ENCODE measurements around the gene SECISBP2.
"Not testable (repeated sequence)": the region's sequence is repeated elsewhere in the genome, so short reads cannot be mapped to it uniquely, and the experiment has no call there.

SECISBP2 gene, protein sequence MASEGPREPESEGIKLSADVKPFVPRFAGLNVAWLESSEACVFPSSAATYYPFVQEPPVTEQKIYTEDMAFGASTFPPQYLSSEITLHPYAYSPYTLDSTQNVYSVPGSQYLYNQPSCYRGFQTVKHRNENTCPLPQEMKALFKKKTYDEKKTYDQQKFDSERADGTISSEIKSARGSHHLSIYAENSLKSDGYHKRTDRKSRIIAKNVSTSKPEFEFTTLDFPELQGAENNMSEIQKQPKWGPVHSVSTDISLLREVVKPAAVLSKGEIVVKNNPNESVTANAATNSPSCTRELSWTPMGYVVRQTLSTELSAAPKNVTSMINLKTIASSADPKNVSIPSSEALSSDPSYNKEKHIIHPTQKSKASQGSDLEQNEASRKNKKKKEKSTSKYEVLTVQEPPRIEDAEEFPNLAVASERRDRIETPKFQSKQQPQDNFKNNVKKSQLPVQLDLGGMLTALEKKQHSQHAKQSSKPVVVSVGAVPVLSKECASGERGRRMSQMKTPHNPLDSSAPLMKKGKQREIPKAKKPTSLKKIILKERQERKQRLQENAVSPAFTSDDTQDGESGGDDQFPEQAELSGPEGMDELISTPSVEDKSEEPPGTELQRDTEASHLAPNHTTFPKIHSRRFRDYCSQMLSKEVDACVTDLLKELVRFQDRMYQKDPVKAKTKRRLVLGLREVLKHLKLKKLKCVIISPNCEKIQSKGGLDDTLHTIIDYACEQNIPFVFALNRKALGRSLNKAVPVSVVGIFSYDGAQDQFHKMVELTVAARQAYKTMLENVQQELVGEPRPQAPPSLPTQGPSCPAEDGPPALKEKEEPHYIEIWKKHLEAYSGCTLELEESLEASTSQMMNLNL

DNA sequence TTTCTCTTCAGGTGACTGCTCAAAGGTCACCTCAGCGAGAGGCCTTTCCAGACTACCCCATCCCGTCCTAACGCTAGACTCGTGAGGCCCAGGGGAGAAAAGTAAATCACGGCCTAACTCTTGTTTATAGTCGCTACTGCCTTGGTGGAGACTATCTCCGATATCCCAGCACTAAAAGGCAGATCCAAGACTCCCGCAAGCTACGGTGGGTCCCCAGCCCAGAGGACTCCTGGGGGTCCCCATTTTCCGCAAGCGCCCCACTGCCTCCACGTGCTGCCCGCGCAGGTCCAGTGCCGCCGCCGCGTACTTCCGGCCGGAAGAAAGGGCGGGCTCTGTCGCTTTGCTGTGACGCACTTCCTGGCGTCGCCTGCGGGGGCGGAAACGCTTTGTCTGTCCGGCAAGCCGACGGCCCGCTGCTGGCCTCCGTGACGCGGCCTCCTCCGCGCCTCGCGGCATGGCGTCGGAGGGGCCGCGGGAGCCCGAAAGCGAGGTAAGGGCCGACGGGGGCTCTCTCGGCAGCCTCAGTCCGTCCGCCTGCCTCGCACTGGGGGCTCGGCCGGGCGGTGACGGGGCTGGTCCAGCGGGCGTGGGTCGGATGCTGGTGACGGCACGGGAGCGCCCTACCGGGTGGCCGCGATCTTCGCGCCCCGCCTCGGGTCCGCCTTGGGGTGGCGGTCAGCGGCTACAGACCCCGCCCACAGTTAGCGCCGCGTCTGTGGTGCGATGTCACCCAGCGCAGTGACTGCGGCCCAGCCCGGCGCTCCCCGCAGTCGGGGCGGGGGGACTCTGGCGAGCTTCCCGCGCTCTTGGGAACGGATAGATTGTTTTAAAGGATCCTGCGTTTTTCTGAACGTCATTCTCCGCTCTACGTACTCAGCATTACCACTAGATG lies at the start of gene SECISBP2:
Gene SECISBP2, plus strand, starts transcription at position 378 of the 892 bp plus-strand sequence. Its CDS starts 77 bp downstream, at position 455.
- DNase-seq = peak; percentile 99

DNA sequence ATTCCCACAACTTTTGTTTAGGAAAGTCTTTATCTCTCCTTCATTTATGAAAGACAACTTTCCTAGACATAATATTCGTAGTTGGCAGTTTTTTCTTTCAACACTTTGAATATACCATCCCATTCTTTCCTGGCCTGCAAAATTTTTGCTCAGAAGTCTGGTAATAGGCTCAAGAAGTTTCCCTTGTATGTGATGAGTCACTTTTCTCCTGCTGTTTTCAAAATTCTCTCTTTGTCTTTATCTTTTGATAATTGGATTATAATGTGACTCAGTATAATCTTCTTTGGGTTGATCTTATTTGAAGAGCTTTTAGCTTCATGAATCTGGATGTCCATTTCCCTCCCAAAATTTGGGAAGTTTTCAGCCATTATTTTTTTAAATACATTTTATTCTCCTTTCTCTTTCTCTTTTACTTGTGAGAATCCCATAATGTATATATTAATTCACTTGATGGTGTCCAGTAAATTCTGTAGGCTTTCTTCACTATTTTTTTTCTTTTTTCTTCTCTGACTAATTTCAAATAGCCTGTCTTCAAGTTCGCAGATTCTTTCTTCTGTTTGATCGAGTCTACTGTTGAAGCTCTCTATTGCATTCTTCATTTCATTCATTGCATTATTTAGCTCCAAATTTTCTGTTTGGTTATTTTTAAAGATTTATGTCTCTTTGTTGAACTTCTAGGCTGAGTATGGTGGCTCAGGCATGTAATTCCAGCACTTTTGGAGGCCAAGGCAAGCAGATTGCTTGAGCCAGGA lies 44.6 kb upstream of the SECISBP2 start:
- DNase-seq = no peak

DNA sequence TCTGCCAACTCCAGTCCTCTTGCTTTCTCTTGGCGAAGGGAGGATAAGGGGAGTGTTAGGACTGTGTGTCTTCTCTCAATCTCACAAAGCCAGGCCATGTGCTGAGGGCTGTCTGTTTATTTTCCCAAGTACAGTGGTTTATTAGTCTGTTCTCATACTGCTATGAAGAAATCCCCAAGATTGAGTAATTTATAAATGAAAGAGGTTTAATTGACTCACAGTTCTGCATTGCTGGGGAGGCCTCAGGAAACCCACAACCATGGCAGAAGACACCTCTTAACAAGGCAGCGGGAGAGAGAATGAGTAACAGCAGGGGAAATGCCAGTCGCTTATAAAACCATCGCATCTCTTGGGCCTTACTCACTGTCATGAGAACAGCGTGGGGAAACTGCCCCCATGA lies 43.5 kb upstream of the SECISBP2 start:
- no peak for DNase-seq

DNA sequence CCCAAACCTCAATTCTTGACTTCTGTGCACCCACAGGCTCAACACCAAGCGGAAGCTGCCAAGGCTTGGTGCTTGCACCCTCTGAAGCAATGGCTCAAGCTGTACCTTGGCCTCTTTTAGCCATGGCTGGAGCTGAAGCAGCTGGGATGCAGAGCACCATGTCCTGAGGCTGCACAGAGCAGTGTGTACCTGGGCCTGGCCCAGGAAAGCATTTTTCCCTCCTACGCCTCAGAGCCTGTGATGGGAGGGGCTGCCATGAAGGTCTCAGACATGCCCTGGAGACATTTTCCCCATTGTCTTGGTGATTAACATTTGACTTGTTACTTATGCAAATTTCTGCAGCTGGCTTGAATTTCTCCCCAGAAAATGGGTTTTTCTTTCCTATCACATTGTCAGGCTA lies 42.3 kb upstream of the SECISBP2 start:
- DNase-seq = not testable (repeated sequence)

DNA sequence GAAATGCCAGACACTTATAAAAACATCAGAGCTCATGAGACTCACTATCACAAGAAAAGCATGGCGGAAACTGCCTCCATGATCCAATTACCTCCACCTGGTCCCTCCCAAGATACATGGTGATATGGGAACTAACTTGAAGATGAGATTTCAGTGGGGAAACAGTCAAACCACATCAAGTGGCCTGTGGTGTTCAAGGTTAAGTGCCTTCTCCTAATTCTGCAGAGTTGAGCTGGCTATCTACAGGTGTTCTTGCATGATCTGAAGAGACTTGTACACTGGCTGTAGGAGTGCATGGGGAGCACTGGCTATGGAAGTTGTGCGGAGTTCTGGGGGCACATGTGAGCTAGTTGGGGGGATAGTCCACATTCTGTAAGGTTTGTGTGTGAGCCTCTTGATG lies 41.3 kb upstream of the SECISBP2 start:
- no peak for DNase-seq

DNA sequence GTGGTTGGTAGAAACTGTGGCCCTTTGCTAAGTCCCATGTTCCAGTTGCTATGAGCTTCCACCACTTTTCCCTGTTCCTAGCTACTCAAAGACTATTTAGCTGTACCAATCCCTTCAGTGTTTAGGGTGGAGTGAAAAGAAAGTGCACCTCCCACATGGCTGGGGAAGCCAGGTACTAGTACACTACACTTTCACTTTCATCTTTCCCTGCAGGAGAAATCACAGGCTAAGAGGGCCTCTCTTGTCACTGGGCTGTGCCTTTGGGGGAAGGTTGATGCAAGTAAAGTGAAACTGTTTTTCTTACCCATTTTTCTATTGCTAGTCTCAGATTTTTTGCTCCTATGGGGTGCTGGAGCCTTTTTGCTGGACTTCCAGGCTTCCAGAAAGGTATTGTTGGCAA lies 40.8 kb upstream of the SECISBP2 start:
- no peak for DNase-seq

DNA sequence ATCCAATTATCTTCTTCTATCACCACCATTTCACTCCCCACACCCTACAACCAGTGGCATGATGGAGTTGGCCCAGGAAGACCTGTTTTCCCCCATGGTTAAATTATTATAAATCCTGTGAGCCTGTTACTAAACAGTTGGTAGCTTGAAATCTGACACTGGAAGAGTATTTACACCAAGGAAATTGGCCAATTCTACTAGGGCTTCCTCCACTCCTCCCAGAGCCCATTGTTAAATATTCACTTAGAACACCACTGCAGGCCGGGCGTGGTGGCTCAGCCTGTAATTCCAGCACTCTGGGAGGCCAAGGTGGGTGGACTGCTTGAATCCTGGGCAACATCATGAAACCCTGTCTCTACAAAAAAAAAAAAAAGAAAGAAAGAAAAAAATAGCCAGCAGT lies 39.7 kb upstream of the SECISBP2 start:
- DNase-seq = no peak

DNA sequence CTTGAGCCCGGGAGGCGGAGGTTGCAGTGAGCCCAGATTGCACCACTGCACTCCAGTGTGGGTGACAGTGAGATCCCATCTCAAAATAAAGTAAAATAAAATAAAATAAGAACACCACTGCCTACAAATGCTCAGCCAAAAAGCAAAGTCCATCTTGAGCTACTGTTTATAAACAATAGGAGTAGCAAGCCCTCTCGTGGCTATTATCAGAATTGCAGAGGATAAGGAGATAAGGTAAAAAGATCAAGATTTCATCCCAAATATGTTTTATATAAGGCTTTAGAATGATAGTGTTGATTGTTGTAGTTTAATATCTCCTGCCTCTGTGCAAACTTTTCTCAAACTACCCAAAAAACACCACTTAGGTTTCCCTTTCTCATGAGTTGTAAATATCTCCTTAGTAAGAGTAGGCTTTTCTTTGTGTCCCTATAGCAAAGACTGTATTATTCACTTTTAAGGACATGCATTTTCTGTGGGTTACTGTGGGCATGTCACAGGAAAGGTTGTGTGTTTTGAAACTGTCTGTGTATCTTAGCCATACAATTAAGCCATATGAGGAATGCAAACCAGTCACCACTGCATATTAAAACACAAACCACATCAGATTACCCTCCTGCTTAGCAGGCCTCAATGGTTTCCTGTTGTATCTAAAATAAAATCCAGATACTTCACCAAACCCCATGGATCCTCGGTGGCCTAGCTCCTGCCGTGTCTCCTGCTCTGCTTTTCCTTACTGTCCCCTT lies 39.1 kb upstream of the SECISBP2 start:
- DNase-seq = no peak

DNA sequence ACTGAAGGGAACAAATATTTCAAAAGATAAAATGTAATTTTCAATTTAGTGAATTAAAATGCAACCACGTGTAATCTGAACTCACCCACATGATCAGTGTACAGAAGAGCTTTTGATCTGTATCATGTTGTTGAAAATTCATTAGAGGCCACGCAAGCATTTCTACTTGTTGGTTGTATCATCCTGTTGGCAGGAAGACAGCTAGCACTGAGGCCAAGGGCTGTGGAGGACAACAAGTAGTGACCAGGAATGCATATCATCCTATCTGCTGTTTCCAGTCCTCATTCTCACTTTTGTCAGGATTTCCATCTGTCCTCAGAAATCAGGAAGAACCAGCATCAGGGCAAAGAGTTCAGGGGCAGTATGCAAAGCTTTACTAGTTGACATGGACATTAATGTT lies 37.2 kb upstream of the SECISBP2 start:
- DNase-seq = no peak

DNA sequence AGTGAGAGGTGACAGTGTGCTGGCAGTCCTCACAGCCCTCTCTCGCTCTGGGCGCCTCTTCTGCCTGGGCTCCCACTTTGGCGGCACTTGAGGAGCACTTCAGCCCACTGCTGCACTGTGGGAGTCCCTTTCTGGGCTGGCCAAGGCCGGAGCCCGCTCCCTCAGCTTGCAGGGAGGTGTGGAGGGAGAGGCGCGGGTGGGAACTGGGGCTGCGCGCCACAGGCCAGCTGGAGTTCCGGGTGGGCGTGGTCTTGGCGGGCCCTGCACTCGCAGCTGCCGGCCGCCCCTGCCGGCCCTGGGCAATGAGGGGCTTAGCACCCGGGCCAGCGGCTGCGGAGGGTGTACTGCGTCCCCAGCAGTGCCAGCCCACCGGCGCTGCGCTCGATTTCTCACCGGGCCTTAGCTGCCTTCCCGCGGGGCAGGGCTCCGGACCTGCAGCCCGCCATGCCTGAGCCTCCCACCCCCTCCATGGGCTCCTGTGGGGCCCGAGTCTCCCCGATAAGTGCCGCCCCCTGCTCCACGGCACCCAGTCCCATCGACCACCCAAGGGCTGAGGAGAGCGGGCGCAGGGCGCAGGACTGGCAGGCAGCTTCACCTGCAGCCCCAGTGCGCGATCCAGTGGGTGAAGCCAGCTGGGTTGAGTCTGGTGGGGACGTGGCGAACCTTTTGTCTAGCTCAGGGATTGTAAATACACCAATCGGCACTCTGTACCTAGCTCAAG lies 35.9 kb upstream of the SECISBP2 start:
- not testable (repeated sequence) for DNase-seq

DNA sequence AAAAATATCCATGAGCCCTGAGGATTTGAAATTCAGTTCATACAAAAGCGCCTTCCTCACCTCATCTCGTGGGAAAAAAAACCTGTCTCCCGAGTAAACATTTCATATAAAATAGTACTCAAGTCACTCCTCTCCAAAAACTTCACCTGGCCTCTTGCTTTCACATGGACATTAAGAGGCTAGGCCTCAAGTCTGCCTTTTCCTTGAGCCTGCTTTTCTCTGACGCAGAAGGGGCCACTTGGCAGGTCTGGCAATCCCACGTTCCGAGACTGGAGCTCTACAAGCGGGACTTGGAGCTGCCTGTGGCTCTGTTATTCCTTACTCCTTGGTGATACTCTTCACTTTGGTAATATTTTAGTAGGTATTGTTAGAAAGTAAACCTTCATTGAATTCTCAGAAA lies 34.2 kb upstream of the SECISBP2 start:
- DNase-seq = no peak

DNA sequence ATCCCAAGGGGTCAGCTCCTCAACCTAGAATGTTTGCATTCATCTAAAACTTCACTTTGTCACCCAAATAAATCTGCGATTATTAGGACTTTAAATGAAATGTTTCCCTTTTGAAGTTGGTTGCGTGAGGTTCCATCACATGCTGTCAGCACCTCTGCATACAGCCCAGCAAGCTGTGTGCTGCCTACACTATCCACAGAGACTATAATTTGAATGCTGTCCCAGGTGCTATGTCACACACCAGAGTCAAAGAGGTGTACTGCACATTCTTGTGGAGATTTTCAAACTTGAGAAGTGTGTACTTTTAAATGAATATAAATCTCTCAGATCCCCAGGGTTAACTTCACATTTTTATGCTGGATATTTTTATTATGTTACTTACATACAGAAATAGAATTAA lies 26.6 kb upstream of the SECISBP2 start:
- no peak for DNase-seq

DNA sequence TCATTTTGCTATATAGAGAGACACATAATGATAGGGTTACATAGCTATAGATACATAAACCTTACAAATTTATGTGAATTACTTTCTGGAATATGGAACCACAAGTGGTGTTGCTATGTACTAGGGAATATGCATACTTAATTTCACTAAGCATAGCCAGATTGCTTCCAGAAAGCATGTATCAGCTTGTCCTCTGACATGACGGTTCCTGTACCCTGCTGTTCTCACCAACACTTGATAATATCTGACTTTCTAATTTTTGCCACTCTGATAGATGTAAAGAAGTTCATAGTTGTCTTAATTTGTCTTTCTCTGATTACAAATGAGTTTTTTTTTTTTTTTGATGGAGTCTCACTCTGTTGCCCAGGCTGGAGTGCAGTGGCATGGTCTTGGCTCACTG lies 25.3 kb upstream of the SECISBP2 start:
- DNase-seq = no peak

DNA sequence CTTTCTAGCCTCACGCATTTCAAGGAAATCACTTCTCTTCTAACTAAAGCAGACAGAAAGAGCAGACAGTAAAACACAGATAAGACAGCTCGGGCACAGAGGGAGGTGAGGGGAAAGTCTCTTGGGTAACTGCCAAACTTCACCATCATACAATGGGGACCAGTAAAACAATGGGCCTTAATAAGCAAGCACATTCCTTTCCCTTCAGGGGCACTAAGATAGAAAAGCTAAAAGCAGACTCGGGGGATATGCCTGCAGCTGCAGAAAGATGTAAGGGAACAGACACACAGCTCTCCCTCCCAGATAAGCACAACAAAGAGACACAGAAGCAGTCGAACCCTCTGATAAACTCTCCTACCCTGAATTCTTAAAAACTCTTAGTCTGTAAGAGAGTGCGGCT lies 22.9 kb upstream of the SECISBP2 start:
- no peak for DNase-seq

DNA sequence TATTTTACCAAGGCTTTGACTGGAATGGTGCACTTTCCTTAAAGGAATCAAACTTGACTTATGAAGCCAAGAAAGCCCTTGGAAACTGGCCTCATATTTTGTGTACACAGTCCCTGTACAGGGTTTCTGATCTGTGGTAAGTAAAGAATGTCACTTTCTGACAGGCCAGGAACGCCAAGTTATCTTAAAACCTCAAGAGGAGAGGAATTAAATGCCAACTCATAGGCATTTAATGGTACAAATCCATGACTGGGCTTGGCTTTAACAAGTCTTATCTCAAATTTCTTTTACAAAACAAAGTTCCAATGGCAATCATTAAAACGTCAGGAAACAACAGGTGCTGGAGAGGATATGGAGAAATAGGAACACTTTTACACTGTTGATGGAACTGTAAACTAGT lies 16.3 kb upstream of the SECISBP2 start:
- not testable (repeated sequence) for DNase-seq

DNA sequence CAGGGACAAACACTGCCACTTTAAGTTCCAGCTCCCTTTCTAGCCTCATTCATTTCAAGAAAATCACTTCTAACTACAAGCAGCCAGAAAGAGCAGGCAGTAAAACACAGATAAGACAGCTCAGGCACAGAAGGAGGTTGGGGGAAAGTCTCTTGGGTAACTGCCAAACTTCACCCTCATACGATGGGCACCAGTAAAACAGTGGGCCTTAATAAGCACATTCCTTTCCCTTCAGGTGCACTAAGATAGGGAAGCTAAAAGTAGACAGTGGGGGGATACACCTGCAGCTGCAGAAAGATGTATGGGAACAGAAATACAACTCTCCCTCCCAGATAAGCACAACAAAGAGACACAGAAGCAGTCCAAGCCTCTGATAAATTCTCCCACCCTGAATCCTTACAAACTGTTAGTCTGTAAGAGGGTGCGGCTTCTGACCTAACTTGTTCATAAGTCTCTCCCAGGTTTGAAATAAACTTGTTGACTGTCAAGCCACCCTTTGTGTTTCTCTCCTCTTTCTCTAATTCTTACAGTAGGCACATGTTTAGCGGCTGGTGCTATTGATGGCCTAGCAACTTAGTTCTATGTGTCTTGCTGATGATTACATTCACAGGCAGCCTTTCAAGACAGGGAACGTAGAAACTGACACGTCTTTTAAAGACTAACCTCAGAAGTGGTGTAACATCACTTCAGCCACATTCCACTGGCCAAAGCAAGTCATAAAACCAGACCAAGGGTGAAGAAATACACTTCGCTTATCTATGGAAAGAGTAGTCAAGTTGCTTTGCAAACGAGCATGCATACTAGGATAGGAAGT lies 14.1 kb upstream of the SECISBP2 start:
- DNase-seq = no peak

DNA sequence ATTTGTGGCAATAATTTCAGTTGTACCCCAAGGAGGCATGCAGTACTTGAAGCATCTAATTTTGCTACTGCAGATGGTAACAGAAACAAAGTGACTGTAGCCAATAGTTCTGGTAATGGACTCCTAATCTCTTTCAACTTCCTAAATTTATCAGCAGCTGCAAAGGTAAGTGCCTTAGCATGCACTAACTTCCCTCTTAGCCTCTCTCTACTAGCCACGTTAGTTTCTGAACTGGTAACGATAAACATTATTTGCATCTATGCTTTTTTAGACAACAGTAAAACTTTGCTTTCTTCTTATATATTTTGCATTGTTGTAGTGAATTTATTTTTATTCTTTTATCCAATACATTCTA lies 13.5 kb upstream of the SECISBP2 start:
- DNase-seq = no peak

DNA sequence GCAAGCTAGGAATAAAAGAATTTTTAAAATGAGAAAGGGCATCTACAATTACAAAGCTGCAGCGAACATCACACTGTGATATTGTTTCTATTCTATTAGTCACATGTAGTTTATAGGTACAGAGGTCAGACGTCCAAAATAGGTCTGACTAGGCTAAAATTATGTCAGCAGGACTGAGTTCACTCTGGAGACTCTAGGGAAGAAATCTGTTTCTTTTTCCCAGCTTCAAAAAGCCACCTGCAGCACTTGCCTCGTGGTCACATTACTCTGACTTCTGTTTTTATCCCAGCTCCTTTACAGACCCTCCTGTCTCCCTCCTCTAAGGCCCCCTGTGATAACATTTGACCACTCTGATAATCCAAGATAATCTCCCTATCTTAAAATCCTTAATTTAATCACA lies 12.4 kb upstream of the SECISBP2 start:
- DNase-seq = no peak

DNA sequence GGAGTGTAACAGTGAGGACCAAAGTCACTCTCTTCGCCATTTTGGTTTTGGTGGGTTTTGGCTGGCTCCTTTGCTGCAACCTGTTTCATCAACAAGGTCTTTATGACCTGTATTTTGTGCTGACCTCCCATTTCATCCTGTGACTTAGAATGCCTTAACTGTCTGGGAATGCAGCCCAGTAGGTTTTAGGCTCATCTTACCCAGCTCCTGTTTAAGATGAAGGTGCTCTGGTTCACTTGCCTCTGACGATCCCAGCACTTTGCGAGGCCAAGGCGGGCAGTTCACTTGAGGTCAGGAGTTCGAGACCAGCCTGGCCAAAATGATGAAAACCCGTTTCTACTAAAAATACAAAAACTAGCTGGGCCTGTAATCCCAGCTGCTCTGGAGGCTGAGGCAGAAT lies 9.1 kb upstream of the SECISBP2 start:
- DNase-seq = no peak

Measured in activated CD8-positive, alpha-beta memory T cell treated with anti-CD3 and anti-CD28 coated beads, Interleukin-2, amount 50 U/mL, for 48 hours (primary cell).